HG02759 (cell line): ENCODE results near the gene RTRAF.
A peak's percentile ranks its signal among the peaks of the same experiment; 100 is the strongest.

ENCODE experiments used
- ATAC-seq: cut with Tn5 transposase; IDR thresholded peaks from one replicate; pipeline ENCODE4 v1.9.1; 2021; ENCODE audit warnings: mild to moderate bottlenecking, moderate library complexity; ENCODE audit not compliant: unreplicated experiment

Gene RTRAF

DNA sequence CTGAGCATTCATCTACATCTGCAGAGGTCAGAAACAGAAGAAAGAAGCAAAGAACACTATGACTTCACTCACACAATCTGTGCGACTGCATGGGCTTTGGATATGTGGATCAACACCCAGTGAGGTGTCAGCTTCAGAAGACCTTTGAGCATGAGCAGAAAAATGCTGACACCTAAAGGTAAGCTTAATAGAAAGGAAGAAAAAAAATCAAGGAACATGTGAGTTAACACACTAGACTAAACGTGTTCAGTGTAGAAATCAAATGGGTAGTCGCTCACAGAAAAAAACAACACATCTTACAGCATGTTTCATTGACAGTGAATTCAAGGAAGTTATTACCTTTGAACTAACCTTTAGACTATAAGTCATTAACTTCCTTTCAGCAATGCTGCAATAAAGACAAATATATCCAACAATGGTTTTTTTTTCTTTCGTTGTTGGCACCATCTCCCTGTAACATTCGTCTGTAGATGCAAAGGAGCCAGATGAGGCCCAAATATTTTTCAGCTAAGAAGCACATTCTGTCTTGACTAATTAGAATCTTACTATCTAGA is 30.9 kb downstream of the RTRAF start:
- no peak for ATAC-seq

GRCh38 chr14:52020866-52021717 is 31.7 kb downstream of the RTRAF start:
- ATAC-seq = no peak

- ATAC-seq = peak; percentile 81
These were observed 32.7 kb downstream of the RTRAF start for GRCh38 chr14:52021957-52022600.

- no peak for ATAC-seq
These were observed 34.2 kb downstream of the RTRAF start for GRCh38 chr14:52023518-52023917.

DNA sequence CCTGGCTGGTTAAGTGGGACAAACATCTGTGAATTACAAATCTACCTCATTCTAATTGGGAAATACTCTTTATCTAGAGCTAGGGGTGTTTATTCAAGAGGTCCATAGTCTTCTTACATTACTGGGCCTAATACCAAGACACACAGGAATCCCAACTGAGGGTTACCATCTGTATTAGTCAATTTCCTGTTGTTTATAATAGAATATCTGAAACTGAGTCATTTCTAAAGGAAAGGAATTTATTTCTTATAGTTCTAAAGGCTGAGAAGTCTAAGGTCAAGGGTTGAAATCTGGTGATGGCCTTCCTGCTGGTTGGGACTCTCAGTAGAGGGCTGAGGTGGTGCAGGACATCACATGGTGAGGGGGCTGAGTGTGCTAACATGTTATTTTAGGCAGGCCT is 36.0 kb downstream of the RTRAF start:
- ATAC-seq = no peak

GRCh38 chr14:52026017-52026660 is 36.8 kb downstream of the RTRAF start:
- no peak for ATAC-seq

DNA sequence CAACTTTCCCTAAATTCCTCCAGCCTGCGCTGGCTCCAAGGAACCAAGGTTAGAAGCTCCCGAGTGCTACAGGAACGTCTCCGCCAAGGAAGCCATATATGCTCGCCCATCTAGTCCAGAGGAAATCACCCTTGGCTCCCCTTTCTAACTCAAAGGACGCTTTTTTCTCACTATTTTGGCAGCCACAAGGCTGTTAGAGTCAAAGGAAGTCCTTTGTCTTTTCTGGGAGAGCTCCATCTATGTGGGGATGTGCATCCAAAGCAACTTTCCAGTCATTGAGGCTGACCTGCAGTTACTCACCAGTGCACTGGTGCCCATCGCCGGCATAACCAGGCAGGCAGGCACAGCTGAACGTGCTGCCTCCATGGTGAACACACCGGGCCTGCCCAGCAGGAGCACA is 37.6 kb downstream of the RTRAF start:
- ATAC-seq = no peak

DNA sequence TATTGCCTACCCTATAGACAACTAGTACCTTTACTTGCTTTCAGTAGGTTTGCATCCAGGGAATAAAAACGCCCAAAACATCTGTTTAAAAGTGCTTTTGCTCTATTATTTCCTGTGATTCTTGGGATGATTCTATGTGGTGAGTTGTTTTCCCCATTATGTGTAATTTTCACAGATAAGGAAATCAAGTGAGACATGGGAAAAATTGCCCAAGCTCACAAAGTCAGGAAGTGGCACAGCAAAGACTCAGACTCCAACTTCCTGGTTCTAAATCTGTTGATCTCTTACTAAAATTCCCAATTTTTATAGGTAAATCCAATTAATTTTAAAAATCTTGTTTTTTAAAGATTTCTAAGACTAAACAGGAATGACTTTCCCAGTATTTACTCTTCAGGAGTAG is 40.5 kb downstream of the RTRAF start:
- no peak for ATAC-seq

- no peak for ATAC-seq
These were observed 42.4 kb downstream of the RTRAF start for GRCh38 chr14:52031781-52032180.

GRCh38 chr14:52032204-52032801 is 43.0 kb downstream of the RTRAF start:
- ATAC-seq = no peak

GRCh38 chr14:52033101-52033642 is 43.8 kb downstream of the RTRAF start:
- ATAC-seq = no peak

DNA sequence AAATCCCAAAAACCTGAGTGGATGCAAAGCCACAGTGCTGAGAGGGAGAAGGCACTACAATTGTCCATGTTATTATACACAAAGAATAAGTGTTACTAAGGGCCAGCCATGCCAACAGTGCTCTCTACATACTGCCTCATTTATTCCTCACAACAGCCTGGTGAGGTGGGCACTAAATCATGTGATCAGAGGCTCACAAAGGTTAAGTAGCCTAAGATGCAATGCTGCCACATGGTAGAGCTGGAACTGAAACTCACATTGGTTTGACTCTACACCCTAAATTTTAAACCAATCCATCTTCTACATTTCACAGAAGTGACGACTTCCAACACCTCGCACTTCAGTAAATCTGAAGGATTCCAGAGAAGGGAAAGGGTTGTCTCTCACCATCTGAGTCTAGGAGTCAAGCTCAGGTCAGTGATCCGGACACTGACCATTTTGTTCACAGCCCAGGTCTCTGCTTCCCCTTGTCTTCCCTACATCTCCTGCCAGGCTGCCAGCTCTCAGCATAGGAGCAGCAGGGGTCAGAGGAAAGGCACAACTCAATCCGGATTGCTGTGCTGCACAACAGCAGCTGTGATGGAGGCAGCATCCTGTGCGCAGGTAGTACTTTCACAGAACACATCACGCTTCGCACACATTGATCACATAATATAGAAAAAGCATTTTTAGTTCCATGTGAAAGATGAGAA is 49.9 kb downstream of the RTRAF start:
- no peak for ATAC-seq

DNA sequence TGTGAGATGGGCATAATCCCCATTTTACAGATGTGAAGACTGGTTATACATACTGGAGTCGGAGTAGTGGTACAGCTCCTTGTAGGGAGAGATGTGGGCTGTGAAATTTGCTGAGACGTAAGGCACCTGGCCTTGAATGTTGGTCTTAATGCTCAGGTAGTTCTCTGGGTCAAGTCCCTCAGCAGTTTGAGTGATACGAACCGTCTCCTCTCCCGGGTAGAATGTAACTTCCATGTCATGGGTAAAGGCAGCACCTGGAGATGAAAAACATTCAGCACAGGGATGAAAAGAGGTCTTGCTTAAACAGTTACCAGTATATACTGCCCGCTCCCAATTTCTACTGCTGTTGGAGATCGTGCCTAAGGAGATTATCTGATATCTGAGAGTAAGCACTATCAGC is 51.3 kb downstream of the RTRAF start:
- ATAC-seq = no peak

DNA sequence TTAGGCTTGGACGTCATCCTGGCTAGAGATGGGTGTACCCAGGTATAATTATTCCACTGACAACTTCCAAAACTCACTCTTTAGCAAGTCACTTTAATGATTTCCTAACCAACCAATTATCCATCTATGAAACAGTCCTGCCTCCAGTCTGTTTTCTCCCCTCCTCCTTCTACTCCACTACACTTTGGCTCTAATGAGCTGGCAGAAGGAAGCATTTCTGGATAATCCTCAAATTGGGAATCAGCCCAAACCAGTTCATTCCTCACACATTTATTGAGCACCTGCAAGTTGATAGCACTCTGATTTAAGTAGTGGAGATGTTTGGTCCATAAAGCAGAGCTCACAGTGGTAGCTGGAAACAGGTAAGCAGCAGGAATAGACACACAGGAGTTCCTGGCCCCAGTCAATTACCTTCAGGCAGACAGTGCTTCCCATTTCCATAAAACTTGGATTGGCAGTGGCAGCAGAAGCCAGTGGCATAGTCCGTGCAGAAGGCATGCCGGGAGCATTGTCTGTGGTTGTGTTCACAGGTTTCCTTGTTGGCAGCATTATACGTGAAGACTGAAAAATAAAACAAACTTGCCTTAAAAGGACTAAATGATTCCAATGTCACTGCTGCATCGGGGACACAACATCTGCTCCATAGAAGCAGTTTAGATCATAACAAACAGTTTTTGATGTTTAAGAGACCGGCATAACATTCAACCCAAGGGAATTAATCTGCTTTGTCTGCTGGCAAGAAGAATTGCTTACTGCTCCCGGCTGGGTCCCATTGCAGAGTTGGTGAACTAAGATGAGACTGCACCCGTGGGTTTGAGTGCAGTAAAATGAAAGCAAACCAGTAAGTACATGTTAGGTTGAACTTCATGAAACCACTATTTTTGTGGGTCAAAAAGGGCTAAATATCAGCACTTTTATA is 53.3 kb downstream of the RTRAF start:
- ATAC-seq = no peak

DNA sequence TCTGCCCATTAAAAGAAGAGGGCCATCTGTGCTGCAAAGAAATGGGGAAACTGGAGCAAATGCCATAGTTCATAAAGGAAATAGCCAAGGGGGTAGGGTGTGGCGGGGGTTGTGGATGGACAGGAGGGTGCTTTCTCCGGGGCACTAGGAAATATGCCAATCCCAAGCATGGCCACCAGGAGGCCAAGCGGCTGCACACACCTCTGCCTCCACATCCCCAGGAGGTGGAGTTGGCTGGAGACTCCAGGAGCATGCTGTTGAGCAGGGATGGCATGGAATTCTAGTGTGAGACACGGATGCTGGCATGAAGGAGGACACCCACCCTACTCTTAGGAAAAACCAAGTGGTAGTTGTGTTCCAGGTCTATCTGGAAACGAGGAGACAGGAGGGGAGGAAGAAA is 54.3 kb downstream of the RTRAF start:
- peak; percentile 56 for ATAC-seq

- no peak for ATAC-seq
These were observed 55.6 kb downstream of the RTRAF start for GRCh38 chr14:52044791-52045522.

DNA sequence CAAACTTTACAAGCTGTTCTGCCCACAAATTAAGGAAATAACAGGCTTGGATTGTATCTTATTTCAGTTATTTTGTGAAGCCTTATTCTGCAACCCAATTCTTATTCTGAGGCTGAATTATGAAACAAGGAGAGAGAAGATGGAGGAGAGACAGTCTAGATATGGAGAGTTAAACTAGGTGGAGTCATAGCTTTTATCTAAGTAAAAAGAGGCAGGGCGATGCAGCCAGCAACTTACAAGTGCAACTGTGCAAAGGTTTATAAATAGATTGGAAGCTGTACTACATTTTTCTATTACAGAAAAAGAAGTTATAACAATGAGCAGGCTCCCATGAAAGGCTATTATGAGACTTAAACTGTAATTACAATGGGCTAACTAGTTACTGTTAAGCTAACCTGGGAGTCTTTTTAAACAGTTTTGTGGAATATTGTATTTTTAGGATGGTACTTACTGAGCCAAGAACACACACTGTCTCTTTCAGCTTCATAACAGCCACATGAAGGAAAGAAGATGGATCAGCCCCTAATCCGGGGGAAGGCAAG is 57.1 kb downstream of the RTRAF start:
- ATAC-seq = no peak

GRCh38 chr14:52048116-52048515 is 58.8 kb downstream of the RTRAF start:
- no peak for ATAC-seq
